B cell (primary cell): ENCODE results near the gene RUFY3. TPM values are rescaled to one million over a fixed set of nuclear protein-coding genes. Genes with fewer than 3 reads are reported as not detected.

Experiments
- ATAC-seq: fragments of 200-7000 bp; cut with Tn5 transposase; one replicate; pipeline ENCODE4 v1.10.0; 2021; ENCODE audit warnings: low read depth, mild to moderate bottlenecking, moderate number of reproducible peaks, moderate library complexity
- CTCF ChIA-PET: fragments of 350-600 bp; sonication (Branson Sonifier 250); formaldehyde crosslinking; loops from one replicate; lab custom pipeline; 2021; ENCODE audit warnings: antibody characterized with exemption, inconsistent platforms; lab: Charles Lee
- POLR2A ChIA-PET: fragments of 350-600 bp; sonication (Branson Sonifier 250); formaldehyde crosslinking; loops from one replicate; lab custom pipeline; 2021; ENCODE audit warnings: antibody characterized with exemption; lab: Charles Lee
- DNase-seq: peaks from one replicate; pipeline ENCODE4 v3.0.0; 2013
- H2AFZ ChIP-seq: 2 replicates; pipeline ENCODE4 v1.6.1; 2012; ENCODE audit warnings: mild to moderate bottlenecking, low read depth, low read length; ENCODE audit not compliant: insufficient read depth, poor library complexity, severe bottlenecking
- H3K27ac ChIP-seq, 2 donors: 1 replicate in 1 of 2; 2 replicates in 1 of 2; pipeline ENCODE4 v1.5.1; 2012 to 2013; ENCODE audit warnings: low read length in 2 of 2, mild to moderate bottlenecking in 2 of 2, moderate library complexity in 1 of 2
- H3K27me3 ChIP-seq, 4 experiments: fragments of 200-600 bp in 1 of 4; sonication (generic) in 1 of 4; replicated peaks in 1 of 4; 1 replicate in 2 of 4; 2 replicates in 2 of 4; pipeline versions ENCODE4 v1.6.1 to v1.7.0; 2013 to 2016; ENCODE audit warnings: low read length in 3 of 4, mild to moderate bottlenecking in 2 of 4, mixed read lengths in 1 of 4, moderate library complexity in 1 of 4; ENCODE audit not compliant: insufficient read depth in 4 of 4, control insufficient read depth in 3 of 4; ENCODE audit errors: control extremely low read depth in 1 of 4
- H3K36me3 ChIP-seq, 2 experiments: replicated peaks in 1 of 2; 1 replicate in 1 of 2; 2 replicates in 1 of 2; pipeline versions ENCODE4 v1.6.1 to v1.7.1; 2013; ENCODE audit warnings: low read length in 1 of 2; ENCODE audit not compliant: insufficient read depth in 2 of 2, control insufficient read depth in 1 of 2; ENCODE audit errors: control extremely low read depth in 1 of 2, extremely low read depth in 1 of 2
- H3K4me1 ChIP-seq, 2 donors: fragments of 200-600 bp in 1 of 2; sonication (generic) in 1 of 2; 1 replicate in 1 of 2; 2 replicates in 1 of 2; pipeline versions ENCODE4 v1.5.1 to v1.6.1; 2013 to 2017; ENCODE audit warnings: low read length in 2 of 2; ENCODE audit not compliant: control insufficient read depth in 2 of 2, insufficient read depth in 2 of 2
- H3K4me2 ChIP-seq: replicated peaks from 2 replicates; pipeline ENCODE3; 2012; ENCODE audit warnings: mild to moderate bottlenecking, low read depth, low read length; ENCODE audit not compliant: poor library complexity, severe bottlenecking
- H3K4me3 ChIP-seq, 5 experiments: fragments of 200-600 bp in 1 of 5; sonication (generic) in 1 of 5; 1 replicate in 3 of 5; 2 replicates in 2 of 5; pipeline versions ENCODE4 v1.5.1 to v1.7.0; 2011 to 2016; ENCODE audit warnings: low read length in 4 of 5, mild to moderate bottlenecking in 4 of 5, low read depth in 2 of 5, control low read depth in 1 of 5, moderate library complexity in 1 of 5; ENCODE audit not compliant: insufficient read depth in 1 of 5; ENCODE audit errors: control extremely low read depth in 1 of 5, extremely low read depth in 1 of 5
- H3K79me2 ChIP-seq: fragments of 200-600 bp; sonication (generic); one replicate; pipeline ENCODE4 v1.6.0; 2016; ENCODE audit warnings: low read length; ENCODE audit not compliant: control insufficient read depth, insufficient read depth
- H3K9ac ChIP-seq: fragments of 200-600 bp; sonication (generic); 2 replicates; pipeline ENCODE4 v1.6.1; 2017; ENCODE audit warnings: mild to moderate bottlenecking, low read length, moderate library complexity
- H3K9me3 ChIP-seq, 3 donors: one replicate each; pipeline versions ENCODE4 v1.6.1 to v1.7.1; 2013; ENCODE audit warnings: low read length in 2 of 3; ENCODE audit not compliant: control insufficient read depth in 2 of 3, insufficient read depth in 1 of 3; ENCODE audit errors: control extremely low read depth in 1 of 3
- H4K20me1 ChIP-seq: 2 replicates; pipeline ENCODE4 v1.6.0; 2012; ENCODE audit warnings: mild to moderate bottlenecking, low read length; ENCODE audit not compliant: insufficient read depth, control insufficient read depth, poor library complexity, severe bottlenecking
- H3K27ac Mint-ChIP-seq: one replicate; pipeline ENCODE4 v1.8.0; 2021; ENCODE audit warnings: mixed read lengths
- H3K27me3 Mint-ChIP-seq: one replicate; pipeline ENCODE4 v1.8.0; 2021; ENCODE audit warnings: mixed read lengths
- H3K4me1 Mint-ChIP-seq: one replicate; pipeline ENCODE4 v1.8.0; 2021; ENCODE audit warnings: mixed read lengths
- H3K4me3 Mint-ChIP-seq: one replicate; pipeline ENCODE4 v1.8.0; 2021; ENCODE audit warnings: mixed read lengths
- H3K9me3 Mint-ChIP-seq: one replicate; pipeline ENCODE4 v1.8.0; 2022; ENCODE audit warnings: mixed read lengths; ENCODE audit not compliant: insufficient read depth
- EZH2 ChIP-seq: IDR thresholded peaks from 2 replicates; pipeline ENCODE4 v1.6.1; 2012; ENCODE audit warnings: borderline replicate concordance, low read depth, mild to moderate bottlenecking, moderate library complexity, low read length; ENCODE audit not compliant: insufficient read depth, poor library complexity, severe bottlenecking
- WGBS: methylation state at CpG from one replicate; pipeline ENCODE4 v1.1.5; 2013; ENCODE audit warnings: missing lambda C conversion rate; ENCODE audit not compliant: insufficient coverage; 5-methylcytosine and 5-hydroxymethylcytosine counted together
- intact Hi-C: fragments of 100-400 bp; cut with micrococcal nuclease; formaldehyde crosslinking; loops from one replicate; pipeline ENCODE4 v1.10.0; 2022
- polyA plus RNA-seq: library from polyadenylated mRNA; depleted of rRNA; stranded (reverse); fragments of >200 nt; gene quantifications from 2 replicates; pipeline ENCODE4 v1.2.3, GENCODE V29; 2012
- total RNA-seq, 2 donors: library from RNA; stranded (reverse); fragments of 120-200 nt in 1 of 2; gene quantifications; 1 replicate in 1 of 2; 2 replicates in 1 of 2; pipeline versions ENCODE4 v1.2.3 to v1.2.4, GENCODE V29; 2013 to 2022
- TF ChIP-seq, protein P1 (sequence below): fragments of 200-600 bp; IDR thresholded peaks from one replicate; pipeline ENCODE4 v1.8.0; 2022; ENCODE audit warnings: antibody characterized with exemption, mild to moderate bottlenecking

RUFY3 gene
- total and polyA plus RNA-seq, 2 donors (not counting 1 experiment from before 2014, with no cell fraction given): 26.1 to 74.1 TPM

DNA sequence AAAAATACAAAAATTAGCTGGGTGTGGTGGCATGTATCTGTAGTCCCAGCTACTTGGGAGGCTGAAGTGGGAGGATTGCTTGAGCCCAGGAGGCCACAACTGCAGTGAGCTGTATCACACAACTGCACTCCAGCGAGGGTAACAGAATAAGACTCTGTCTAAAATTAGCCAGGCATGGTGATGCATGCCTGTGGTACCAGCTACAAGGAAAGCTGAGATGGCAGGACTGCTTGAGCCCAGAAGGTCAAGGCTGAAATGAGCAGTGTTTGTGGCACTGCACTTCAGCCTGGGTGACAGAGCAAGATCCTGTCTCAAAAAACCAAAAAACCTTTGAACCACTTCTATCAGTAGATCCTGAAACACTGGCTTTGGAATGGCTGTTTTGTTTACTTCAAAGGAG, 107.7 kb downstream of the RUFY3 start:
- ChIA-PET POLR2A (interaction anchor here (0.6 kb wide), 1 partner anchor 46 kb away, joined by 5 read pairs; no protein-coding TSS in a partner anchor), CTCF (no interaction called here)
- no peaks in the 10 kb centered on the region for H3K4me1 Mint-ChIP-seq
- ATAC-seq: no peak
- intact Hi-C loops: no loop called here
- WGBS: 100% methylated on average over 1 of the region's 1 CpG
- Histone ChIP-seq H3K79me2 (peaks cover 23% of the 10 kb centered on the region), H3K9me3 (no peaks in the 10 kb centered on the region), H4K20me1 (peaks cover 11% of the 10 kb centered on the region), H3K4me1 (no peaks in the 10 kb centered on the region), H3K36me3 (peaks cover 11 to 72% of the 10 kb centered on the region in 2 experiments), H3K4me3 (no peak overlapping the region), H3K9ac (no peak overlapping the region), H3K4me2 (no peak overlapping the region), H3K27ac (no peak overlapping the region), H2AFZ (no peak overlapping the region), H3K27me3 (no peaks in the 10 kb centered on the region)
- TF ChIP-seq EZH2: no peak
- TF ChIP-seq, protein P1, sequence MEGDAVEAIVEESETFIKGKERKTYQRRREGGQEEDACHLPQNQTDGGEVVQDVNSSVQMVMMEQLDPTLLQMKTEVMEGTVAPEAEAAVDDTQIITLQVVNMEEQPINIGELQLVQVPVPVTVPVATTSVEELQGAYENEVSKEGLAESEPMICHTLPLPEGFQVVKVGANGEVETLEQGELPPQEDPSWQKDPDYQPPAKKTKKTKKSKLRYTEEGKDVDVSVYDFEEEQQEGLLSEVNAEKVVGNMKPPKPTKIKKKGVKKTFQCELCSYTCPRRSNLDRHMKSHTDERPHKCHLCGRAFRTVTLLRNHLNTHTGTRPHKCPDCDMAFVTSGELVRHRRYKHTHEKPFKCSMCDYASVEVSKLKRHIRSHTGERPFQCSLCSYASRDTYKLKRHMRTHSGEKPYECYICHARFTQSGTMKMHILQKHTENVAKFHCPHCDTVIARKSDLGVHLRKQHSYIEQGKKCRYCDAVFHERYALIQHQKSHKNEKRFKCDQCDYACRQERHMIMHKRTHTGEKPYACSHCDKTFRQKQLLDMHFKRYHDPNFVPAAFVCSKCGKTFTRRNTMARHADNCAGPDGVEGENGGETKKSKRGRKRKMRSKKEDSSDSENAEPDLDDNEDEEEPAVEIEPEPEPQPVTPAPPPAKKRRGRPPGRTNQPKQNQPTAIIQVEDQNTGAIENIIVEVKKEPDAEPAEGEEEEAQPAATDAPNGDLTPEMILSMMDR: no peak
- no peaks in the 10 kb centered on the region for H3K9me3 Mint-ChIP-seq
- H3K4me3 Mint-ChIP-seq: no peak overlapping the region
- no peak for DNase-seq
- no peaks in the 10 kb centered on the region for H3K27me3 Mint-ChIP-seq
- no peak overlapping the region for H3K27ac Mint-ChIP-seq

DNA sequence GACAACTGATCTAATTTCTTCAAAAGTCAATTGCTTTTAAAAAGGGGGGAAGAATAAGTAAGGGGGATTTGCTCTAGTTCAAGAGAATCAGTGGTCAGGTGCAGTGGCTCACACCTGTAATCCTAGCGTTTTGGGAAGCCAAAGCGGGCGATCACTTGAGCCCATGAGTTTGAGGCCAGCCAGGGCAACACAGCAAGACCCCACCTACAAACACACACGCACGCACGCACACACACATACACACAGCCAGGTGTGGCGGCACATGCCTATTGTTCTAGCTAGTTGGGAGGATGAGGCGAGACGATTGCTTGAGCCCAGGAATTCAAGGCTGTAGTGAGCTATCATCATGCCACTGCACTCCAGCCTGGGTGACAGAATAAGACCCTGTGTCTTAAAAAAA, 108.3 kb downstream of the RUFY3 start:
- no CpG with 5 or more reads among the region's 9 CpGs for WGBS
- Mint-ChIP-seq H3K27ac (no peak overlapping the region), H3K4me3 (no peak overlapping the region), H3K9me3 (no peaks in the 10 kb centered on the region), H3K27me3 (no peaks in the 10 kb centered on the region), H3K4me1 (no peaks in the 10 kb centered on the region)
- ATAC-seq (no peak), DNase-seq (no peak)
- Histone ChIP-seq H3K4me3 (no peak overlapping the region), H3K4me2 (no peak overlapping the region), H3K9me3 (no peaks in the 10 kb centered on the region), H3K4me1 (no peaks in the 10 kb centered on the region), H2AFZ (no peak overlapping the region), H3K27ac (no peak overlapping the region), H3K36me3 (peaks cover 13 to 71% of the 10 kb centered on the region in 2 experiments), H3K27me3 (no peaks in the 10 kb centered on the region), H3K9ac (no peak overlapping the region), H3K79me2 (peaks cover 28% of the 10 kb centered on the region), H4K20me1 (peaks cover 15% of the 10 kb centered on the region)
- POLR2A ChIA-PET: interaction anchor here (0.6 kb wide), 1 partner anchor 46 kb away, joined by 5 read pairs; no protein-coding TSS in a partner anchor
- intact Hi-C loops: loop anchor here (10.0 kb wide), 1 partner anchor 95 kb away; no protein-coding TSS in a partner anchor
- CTCF ChIA-PET: no interaction called here
- TF ChIP-seq, protein P1: no peak
- no peak for TF ChIP-seq EZH2
